T follicular helper cell (primary cell): ENCODE data around the gene PBX2.
"Not testable (repeated sequence)": the region's sequence is repeated elsewhere in the genome, so short reads cannot be mapped to it uniquely, and the experiment has no call there.

Experiments
- DNase-seq: peaks from one replicate; pipeline ENCODE4 v3.0.0-alpha.2; 2020; ENCODE audit warnings: low read depth

Gene PBX2

DNA sequence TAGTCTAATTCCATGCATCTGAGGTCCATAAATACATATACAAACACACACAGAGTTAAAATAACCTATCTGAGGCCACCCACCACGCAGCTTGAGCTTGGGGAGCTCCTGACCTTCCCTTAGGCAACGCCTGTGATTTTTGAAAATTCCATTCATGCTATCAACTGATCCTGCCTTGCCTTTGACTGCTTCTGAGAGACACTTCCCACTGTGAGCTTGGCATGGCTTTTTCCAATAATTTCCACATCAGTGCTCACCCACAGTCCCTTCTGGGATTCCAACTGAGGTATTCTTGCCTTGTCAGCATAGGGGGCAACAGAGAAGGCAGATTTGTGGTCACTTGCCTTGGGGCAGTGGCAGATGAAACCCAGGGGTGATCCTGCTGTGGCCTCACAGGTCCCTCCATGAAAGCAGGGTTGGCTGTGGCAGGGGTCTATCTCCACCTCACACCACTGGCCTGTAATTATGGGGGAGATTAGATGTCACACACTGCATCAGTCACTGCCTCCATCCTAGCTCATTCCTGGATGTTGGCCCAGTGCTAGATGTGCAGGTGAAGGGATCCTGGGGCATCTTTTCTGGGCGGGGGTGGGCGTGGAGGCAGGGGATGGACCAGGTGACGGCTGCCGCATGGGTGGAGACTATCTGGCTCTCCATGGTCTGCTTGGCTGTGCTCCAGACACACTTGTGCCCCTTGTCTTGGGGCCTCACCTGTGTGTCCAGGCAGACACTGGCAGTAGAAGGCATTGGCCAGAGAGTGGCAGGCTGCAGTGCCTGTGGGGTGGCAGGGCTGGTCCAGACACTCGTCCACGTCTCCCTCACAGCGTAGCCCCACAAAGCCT is 13.6 kb upstream of the PBX2 start:
- no peak for DNase-seq

DNA sequence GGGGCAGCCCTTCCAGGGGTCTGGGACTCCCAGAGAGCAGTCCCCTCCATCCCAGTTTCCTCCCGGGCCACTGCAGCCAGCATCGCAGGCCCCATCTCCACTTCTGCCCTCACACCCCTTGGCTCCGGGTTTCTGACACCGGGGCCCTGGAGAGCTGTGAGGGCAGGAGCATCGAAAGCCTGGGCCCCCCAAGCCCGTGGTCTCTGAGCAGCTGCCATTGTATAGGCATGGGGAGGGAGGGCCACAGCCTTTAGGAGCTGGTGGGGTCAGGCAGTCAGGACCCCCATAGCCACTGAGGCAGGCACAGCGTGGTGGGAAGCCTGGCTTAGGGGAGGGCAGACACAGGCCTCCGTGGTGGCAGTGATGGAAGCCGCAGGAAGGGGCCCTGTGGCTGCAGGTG is 12.2 kb upstream of the PBX2 start:
- no peak for DNase-seq

- DNase-seq = no peak
These were observed 10.9 kb upstream of the PBX2 start for GRCh38 chr6:32200711-32201475.

DNA sequence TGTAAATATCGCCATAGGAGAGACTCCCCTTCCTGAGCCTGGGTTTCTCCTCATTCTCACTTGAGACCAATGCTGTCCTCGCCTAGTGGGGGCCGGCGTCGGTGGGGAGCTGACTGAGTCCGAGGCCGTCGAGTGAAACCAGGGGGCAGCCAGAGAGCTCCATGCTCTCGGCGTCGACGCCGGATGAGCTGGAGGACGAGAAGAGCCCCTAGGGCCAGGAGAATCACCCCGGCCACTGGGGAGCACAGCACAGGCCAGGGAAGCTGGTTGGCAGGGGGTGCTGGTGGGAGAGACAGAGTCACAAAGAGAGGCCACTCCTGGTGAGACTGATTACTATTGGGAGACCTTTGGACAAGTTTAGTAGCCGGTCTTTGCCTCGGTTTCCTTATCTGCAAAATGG is 8.9 kb upstream of the PBX2 start:
- DNase-seq = no peak

- no peak for DNase-seq
These were observed 8.3 kb upstream of the PBX2 start for GRCh38 chr6:32198345-32198696.

DNA sequence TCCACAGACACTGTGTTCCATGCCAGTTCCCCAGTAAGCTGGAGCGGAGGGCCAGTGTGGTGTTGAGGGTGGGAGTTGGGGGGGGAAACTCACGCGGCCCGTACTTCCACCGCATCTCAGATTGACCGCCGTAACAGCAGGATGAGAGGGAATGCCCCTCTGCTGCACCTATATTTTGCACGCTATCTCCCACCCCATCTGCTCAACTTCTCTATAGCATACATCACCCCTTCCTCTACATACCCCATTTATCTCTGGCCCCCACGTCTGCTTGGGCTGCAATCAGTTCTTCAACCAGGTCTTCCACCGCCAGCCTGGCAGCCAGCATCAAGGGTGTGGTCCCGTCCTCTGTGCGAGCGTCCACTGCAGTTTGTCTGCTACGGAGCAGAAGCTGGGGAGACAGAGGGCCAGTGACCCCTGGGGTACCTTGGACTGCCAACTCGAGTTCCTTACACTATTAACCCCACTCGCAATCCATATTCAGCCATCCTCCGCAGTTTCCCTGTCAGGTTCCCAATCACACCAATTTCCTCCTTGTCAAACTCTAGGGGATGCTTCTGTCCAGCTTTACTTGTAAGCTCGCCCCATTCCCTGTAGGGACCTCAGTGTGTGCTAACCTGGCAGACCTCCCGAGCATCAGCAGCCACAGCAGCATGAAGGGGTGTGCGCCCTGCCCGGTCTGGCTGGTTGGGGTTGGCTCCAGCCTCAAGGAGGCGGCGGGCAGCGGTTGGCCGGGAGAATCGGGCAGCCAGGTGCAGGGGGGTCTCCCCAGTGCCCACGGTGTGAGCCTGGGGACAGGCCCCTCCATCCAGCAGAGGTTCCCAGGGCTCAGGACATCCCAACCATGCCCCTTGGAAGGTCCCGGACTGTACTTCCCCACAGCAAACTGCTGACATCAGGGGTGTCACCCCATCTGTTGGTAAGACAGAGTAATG is 6.9 kb upstream of the PBX2 start:
- DNase-seq = no peak

- DNase-seq = peak; percentile 34
These were observed 6.1 kb upstream of the PBX2 start for GRCh38 chr6:32195902-32196681.

GRCh38 chr6:32195652-32195901 is 5.6 kb upstream of the PBX2 start:
- DNase-seq = peak; percentile 96

- no peak for DNase-seq
These were observed 5.0 kb upstream of the PBX2 start for GRCh38 chr6:32194825-32195651.

- no peak for DNase-seq
These were observed 4.4 kb upstream of the PBX2 start for GRCh38 chr6:32194388-32194787.

- not testable (repeated sequence) for DNase-seq
These were observed 3.1 kb upstream of the PBX2 start for GRCh38 chr6:32193096-32193495.

DNA sequence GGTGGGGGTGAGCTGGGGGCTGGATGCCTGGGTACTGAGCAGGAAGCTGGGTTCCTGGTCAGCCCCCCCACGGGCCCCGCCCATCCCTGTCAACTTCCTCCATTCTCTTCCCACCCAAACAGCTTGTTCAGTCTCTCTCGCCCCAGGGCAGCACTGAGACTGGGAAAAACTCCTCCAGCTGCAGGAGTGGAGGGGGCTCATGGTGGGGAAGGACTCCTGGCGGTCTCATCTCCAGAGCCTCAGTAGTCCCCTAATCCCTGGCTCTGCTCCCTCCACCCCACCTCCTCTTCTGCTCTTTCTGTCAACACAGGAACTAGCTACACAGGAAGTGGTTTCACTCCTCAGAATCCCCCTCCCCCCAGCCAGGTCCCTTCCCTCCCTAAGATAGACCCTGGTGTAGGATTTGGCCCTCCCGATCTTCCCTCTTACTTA is 2.6 kb upstream of the PBX2 start, which contains the start of gene GPSM3:
Gene GPSM3 (minus strand): TSS at position 36 of the 432 bp plus-strand sequence. CDS start 130 bp downstream, outside the sequence.
- DNase-seq = peak; percentile 42

DNA sequence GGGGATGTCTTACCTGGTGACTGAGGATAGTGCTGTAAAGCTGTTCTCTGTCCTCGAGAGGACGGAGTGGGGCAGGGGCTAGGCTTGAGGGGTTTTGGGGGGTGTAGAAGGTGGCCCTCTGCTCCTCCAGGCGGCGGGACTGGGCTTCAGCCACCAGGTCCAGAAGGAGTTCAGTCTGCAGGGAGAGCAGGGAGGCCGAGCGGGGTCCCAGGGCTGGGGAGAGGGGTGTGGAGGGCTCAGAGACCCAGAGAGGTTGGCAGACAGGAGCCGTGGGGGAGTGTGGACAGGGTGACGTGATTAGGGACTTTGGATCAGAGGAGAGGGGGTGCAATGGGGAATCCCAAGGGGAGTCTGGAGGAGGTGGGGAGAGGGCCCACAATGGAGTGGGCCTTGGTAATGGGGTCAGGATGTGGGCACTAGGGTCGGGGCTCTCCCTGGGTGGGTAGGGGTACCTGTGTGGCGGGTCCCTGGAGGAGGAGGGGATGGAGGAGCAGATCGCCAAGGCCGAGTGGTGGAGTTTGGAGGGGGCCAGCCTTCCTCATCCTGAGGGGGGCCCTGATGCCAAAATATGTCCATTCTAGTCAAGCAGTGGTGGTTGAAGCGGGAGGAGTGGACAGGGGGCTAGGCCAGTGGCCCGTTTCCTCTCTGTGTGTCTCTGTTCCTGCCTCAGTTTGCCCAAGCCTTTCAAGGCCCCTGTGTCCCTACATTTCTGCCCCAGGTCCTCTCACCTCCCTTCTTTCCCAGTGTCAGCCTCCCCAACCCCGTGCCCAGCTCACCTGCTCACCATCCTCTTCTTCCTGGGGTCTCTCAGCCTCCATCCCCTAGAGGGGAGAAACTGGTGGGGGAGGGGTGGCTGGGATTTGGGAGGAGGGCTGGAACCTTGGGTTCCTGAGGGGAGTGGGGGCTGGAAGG is 1.9 kb upstream of the PBX2 start:
- DNase-seq = no peak

GRCh38 chr6:32190911-32191677 is 1.1 kb upstream of the PBX2 start:
- DNase-seq = no peak

GRCh38 chr6:32189742-32190053 is 304 bp downstream of the PBX2 start:
- no peak for DNase-seq

- no peak for DNase-seq
These were observed 797 bp downstream of the PBX2 start for GRCh38 chr6:32189069-32189741.

- no peak for DNase-seq
These were observed 1.5 kb downstream of the PBX2 start for GRCh38 chr6:32188381-32189068.
